K562 (cell line): Measurements from ENCODE around the gene PIMREG. TPM values are rescaled to one million over a fixed set of nuclear protein-coding genes. Genes with fewer than 3 reads are reported as not detected.

Source experiments
- FOXA3 ChIP-seq, 2 experiments: fragments of 450-650 bp in 1 of 2; sonication (generic) in 1 of 2; formaldehyde crosslinking; IDR thresholded peaks in 1 of 2; conservative IDR thresholded peaks in 1 of 2; 2 replicates each; pipeline versions ENCODE4 v1.4.0 to v1.8.0; 2020 to 2022; ENCODE audit warnings: mild to moderate bottlenecking in 2 of 2, missing genetic modification reagents in 1 of 2
- KDM1A ChIP-seq, 2 experiments: fragments of 450-650 bp; IDR thresholded peaks; 2 replicates each; pipeline ENCODE4 v1.6.1; 2016; ENCODE audit warnings: mild to moderate bottlenecking in 2 of 2
- PCBP1 ChIP-seq: fragments of 200-400 bp; formaldehyde crosslinking; IDR thresholded peaks from 2 replicates; pipeline ENCODE4 v1.6.1; 2018; ENCODE audit warnings: mild to moderate bottlenecking, low read depth, low read length; ENCODE audit not compliant: poor library complexity, severe bottlenecking
- RNF2 ChIP-seq: sonication (generic); IDR thresholded peaks from 2 replicates; pipeline ENCODE4 v1.6.1; 2016
- SAFB2 ChIP-seq: fragments of 200-400 bp; formaldehyde crosslinking; IDR thresholded peaks from 2 replicates; pipeline ENCODE4 v1.6.1; 2018; ENCODE audit warnings: borderline replicate concordance, low read length, low read depth, moderate library complexity; ENCODE audit not compliant: severe bottlenecking
- SIN3B ChIP-seq: fragments of 450-650 bp; IDR thresholded peaks from 2 replicates; pipeline ENCODE4 v1.6.1; 2017; ENCODE audit warnings: low read depth, mild to moderate bottlenecking, moderate library complexity
- ZKSCAN3 ChIP-seq: fragments of 250-450 bp; sonication (Bioruptor Pico); IDR thresholded peaks from 2 replicates; pipeline ENCODE4 v1.4.0; 2020
- polyA plus RNA-seq, 8 experiments: library from polyadenylated mRNA; depleted of rRNA in 4 of 8; stranded (reverse) in 5 of 8; unstranded in 3 of 8; fragments of >200 nt; fragmentation: Nextera tagmentation in 2 of 8; fragmentation: Illumina TruSeq in 1 of 8; extraction: Ambion mirVana in 2 of 8; extraction: Trizol in 1 of 8; gene quantifications; 2 replicates each; pipeline versions ENCODE4 v1.2.1 to v1.2.3, GENCODE V29; 2011 to 2014; ENCODE audit warnings: inconsistent platforms in 1 of 8, missing spikeins in 1 of 8
- total RNA-seq, 7 experiments: library from RNA; depleted of rRNA in 6 of 7; stranded (reverse); fragments of >200 nt in 6 of 7; fragmentation: Illumina TruSeq in 2 of 7; extraction: Trizol in 2 of 7; gene quantifications; 2 replicates each; pipeline versions ENCODE4 v1.2.1 to v1.2.3, GENCODE V29; 2011 to 2021; ENCODE audit warnings: low replicate concordance in 1 of 7
- TF ChIP-seq, protein P1 (sequence below): sonication (generic); formaldehyde crosslinking; IDR thresholded peaks from 2 replicates; pipeline ENCODE4 v1.8.0; 2022; ENCODE audit warnings: mild to moderate bottlenecking, missing genetic modification reagents
- TF ChIP-seq, protein P2 (sequence below): sonication (generic); formaldehyde crosslinking; IDR thresholded peaks from 2 replicates; pipeline ENCODE4 v1.8.0; 2022; ENCODE audit warnings: mild to moderate bottlenecking, missing genetic modification reagents, borderline replicate concordance
- TF ChIP-seq, protein P3 (sequence below): fragments of 250-450 bp; sonication (Bioruptor Pico); IDR thresholded peaks from 2 replicates; pipeline ENCODE4 v1.8.0; 2021; ENCODE audit warnings: mild to moderate bottlenecking, moderate library complexity
- TF ChIP-seq, protein P4 (sequence below), 2 experiments: IDR thresholded peaks in 1 of 2; conservative IDR thresholded peaks in 1 of 2; 2 replicates each; pipeline ENCODE4 v1.6.1; 2016; ENCODE audit warnings: low read depth in 2 of 2, mild to moderate bottlenecking in 1 of 2, missing compliant biosample characterization in 1 of 2, missing genetic modification characterization in 1 of 2, moderate library complexity in 1 of 2
- TF ChIP-seq, protein P5 (sequence below): fragments of 450-650 bp; formaldehyde crosslinking; conservative IDR thresholded peaks from 2 replicates; pipeline ENCODE4 v1.4.0; 2022; ENCODE audit warnings: mild to moderate bottlenecking, missing genetic modification characterization

Gene PIMREG
- total and polyA plus RNA-seq, 9 of the 15 experiments (the other 6 are each of a cell fraction or from before 2014, with no cell fraction given), result 1.1 to 16.7 (median 9.4) TPM

DNA sequence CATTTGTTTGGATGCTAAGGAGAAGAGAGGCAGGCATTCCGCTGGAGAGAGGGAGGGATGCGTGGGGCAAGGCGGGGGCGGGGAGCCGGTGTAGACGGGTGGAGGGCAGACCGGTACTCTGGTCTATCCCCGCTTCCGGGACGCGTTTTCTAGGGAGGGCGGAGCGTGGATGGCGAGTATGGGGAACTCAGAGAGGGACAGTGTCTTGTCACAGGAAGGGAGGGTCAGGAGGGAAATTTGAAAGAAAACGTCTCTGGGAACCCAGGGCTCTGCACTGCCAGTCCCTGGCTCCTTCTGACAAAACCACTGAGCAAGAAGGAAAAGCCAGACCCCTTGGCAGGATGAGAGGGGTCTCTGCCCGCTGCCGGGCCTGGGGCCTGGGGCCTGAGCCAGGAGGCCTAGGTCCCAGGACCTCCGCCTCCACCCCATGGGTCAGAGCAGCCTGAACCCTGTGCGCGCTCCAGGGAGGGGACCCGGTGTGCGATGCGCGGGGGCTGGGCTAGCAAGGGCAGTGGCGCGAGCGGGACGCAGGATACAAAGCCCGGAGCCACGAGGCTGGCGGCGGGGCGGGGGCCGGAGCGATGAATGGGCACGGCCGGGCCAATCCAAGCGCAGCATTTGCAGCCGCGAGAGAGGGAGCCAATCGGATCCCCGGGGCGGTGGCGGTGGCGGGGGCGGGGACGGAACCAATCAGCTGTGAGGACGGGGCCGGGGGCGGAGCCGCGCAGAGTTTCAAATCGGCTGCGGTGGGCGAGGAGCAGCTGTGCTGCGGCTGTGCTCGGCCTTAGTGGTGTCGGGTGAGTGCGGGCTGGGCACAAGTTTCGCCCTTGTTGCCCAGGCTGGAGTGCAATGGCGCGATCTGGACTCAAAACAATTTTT, at the start of gene PIMREG (continued):
- TF ChIP-seq, protein P1, sequence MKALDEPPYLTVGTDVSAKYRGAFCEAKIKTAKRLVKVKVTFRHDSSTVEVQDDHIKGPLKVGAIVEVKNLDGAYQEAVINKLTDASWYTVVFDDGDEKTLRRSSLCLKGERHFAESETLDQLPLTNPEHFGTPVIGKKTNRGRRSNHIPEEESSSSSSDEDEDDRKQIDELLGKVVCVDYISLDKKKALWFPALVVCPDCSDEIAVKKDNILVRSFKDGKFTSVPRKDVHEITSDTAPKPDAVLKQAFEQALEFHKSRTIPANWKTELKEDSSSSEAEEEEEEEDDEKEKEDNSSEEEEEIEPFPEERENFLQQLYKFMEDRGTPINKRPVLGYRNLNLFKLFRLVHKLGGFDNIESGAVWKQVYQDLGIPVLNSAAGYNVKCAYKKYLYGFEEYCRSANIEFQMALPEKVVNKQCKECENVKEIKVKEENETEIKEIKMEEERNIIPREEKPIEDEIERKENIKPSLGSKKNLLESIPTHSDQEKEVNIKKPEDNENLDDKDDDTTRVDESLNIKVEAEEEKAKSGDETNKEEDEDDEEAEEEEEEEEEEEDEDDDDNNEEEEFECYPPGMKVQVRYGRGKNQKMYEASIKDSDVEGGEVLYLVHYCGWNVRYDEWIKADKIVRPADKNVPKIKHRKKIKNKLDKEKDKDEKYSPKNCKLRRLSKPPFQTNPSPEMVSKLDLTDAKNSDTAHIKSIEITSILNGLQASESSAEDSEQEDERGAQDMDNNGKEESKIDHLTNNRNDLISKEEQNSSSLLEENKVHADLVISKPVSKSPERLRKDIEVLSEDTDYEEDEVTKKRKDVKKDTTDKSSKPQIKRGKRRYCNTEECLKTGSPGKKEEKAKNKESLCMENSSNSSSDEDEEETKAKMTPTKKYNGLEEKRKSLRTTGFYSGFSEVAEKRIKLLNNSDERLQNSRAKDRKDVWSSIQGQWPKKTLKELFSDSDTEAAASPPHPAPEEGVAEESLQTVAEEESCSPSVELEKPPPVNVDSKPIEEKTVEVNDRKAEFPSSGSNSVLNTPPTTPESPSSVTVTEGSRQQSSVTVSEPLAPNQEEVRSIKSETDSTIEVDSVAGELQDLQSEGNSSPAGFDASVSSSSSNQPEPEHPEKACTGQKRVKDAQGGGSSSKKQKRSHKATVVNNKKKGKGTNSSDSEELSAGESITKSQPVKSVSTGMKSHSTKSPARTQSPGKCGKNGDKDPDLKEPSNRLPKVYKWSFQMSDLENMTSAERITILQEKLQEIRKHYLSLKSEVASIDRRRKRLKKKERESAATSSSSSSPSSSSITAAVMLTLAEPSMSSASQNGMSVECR, result peak; percentile 62; the same call in 1 of the 2 replicates
- no peak for TF ChIP-seq PCBP1
- 0 out of 4 replicates have a peak, but pooled peaks of 1 of the 2 experiments have one; percentile 13 for TF ChIP-seq KDM1A (IDR thresholded peaks at IDR 0.05)
- TF ChIP-seq ZKSCAN3 (CRISPR knock-in tag), result no peak
- TF ChIP-seq SIN3B, result no peak
- TF ChIP-seq SAFB2, result no peak
- TF ChIP-seq, protein P2, sequence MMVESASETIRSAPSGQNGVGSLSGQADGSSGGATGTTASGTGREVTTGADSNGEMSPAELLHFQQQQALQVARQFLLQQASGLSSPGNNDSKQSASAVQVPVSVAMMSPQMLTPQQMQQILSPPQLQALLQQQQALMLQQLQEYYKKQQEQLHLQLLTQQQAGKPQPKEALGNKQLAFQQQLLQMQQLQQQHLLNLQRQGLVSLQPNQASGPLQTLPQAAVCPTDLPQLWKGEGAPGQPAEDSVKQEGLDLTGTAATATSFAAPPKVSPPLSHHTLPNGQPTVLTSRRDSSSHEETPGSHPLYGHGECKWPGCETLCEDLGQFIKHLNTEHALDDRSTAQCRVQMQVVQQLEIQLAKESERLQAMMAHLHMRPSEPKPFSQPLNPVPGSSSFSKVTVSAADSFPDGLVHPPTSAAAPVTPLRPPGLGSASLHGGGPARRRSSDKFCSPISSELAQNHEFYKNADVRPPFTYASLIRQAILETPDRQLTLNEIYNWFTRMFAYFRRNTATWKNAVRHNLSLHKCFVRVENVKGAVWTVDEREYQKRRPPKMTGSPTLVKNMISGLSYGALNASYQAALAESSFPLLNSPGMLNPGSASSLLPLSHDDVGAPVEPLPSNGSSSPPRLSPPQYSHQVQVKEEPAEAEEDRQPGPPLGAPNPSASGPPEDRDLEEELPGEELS (CRISPR knock-in tag), result no peak
- TF ChIP-seq, protein P3, sequence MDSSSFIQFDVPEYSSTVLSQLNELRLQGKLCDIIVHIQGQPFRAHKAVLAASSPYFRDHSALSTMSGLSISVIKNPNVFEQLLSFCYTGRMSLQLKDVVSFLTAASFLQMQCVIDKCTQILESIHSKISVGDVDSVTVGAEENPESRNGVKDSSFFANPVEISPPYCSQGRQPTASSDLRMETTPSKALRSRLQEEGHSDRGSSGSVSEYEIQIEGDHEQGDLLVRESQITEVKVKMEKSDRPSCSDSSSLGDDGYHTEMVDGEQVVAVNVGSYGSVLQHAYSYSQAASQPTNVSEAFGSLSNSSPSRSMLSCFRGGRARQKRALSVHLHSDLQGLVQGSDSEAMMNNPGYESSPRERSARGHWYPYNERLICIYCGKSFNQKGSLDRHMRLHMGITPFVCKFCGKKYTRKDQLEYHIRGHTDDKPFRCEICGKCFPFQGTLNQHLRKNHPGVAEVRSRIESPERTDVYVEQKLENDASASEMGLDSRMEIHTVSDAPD, result no peak
- TF ChIP-seq, protein P4, sequence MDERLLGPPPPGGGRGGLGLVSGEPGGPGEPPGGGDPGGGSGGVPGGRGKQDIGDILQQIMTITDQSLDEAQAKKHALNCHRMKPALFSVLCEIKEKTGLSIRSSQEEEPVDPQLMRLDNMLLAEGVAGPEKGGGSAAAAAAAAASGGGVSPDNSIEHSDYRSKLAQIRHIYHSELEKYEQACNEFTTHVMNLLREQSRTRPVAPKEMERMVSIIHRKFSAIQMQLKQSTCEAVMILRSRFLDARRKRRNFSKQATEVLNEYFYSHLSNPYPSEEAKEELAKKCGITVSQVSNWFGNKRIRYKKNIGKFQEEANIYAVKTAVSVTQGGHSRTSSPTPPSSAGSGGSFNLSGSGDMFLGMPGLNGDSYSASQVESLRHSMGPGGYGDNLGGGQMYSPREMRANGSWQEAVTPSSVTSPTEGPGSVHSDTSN (CRISPR knock-in tag; IDR thresholded peaks at IDR 0.05; ENCODE audit: low read depth), result no peak
- TF ChIP-seq, protein P4 (tag; conservative IDR thresholded peaks at IDR 0.05; ENCODE audit: low read depth), result no peak
- 0 out of 2 replicates have a peak, but pooled peaks have one; percentile 45 for TF ChIP-seq RNF2
- TF ChIP-seq, protein P5, sequence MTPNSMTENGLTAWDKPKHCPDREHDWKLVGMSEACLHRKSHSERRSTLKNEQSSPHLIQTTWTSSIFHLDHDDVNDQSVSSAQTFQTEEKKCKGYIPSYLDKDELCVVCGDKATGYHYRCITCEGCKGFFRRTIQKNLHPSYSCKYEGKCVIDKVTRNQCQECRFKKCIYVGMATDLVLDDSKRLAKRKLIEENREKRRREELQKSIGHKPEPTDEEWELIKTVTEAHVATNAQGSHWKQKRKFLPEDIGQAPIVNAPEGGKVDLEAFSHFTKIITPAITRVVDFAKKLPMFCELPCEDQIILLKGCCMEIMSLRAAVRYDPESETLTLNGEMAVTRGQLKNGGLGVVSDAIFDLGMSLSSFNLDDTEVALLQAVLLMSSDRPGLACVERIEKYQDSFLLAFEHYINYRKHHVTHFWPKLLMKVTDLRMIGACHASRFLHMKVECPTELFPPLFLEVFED (CRISPR knock-in tag), result no peak
- no peak for TF ChIP-seq FOXA3 (CRISPR knock-in tag; conservative IDR thresholded peaks at IDR 0.05 in 1 of 2, IDR thresholded peaks at IDR 0.05 in 1 of 2)
